ENCODE data around the gene HNRNPL. TPM values are rescaled to one million over a fixed set of nuclear protein-coding genes. Genes with fewer than 3 reads are reported as not detected.

HNRNPL gene
- polyA plus RNA-seq, 1 donor from 2014 or later: 78.9 TPM

Other genes starting within 250 kb of the HNRNPL start
- 250 TPM for gene MAP4K1, start 232.0 kb downstream of the HNRNPL start, polyA plus RNA-seq
- gene EIF3K, start 230.8 kb downstream of the HNRNPL start, polyA plus RNA-seq: 371 TPM
- gene ACTN4, start 202.3 kb downstream of the HNRNPL start, polyA plus RNA-seq: 21.8 TPM
- 31.6 TPM for gene CAPN12, start 105.5 kb downstream of the HNRNPL start, polyA plus RNA-seq
- gene LGALS7, start 76.5 kb downstream of the HNRNPL start, polyA plus RNA-seq: not detected
- not detected for gene LGALS7B, start 60.8 kb downstream of the HNRNPL start, polyA plus RNA-seq
- not detected for gene LGALS4, start 37.0 kb downstream of the HNRNPL start, polyA plus RNA-seq
- 307 TPM for gene ECH1, start 18.2 kb downstream of the HNRNPL start, polyA plus RNA-seq
- gene RINL, start 28.3 kb upstream of the HNRNPL start, polyA plus RNA-seq: 61.3 TPM
- 45.5 TPM for gene SIRT2, start 49.6 kb upstream of the HNRNPL start, polyA plus RNA-seq
- gene NFKBIB, start 50.0 kb upstream of the HNRNPL start, polyA plus RNA-seq: 18.2 TPM
- not detected for gene CCER2, start 62.2 kb upstream of the HNRNPL start, polyA plus RNA-seq
- gene SARS2, start 80.8 kb upstream of the HNRNPL start, polyA plus RNA-seq: 21.7 TPM
- gene MRPS12, start 81.0 kb upstream of the HNRNPL start, polyA plus RNA-seq: 75.4 TPM
- gene FBXO17, start 125.8 kb upstream of the HNRNPL start, polyA plus RNA-seq: not detected
- 0.38 TPM for gene FBXO27, start 182.6 kb upstream of the HNRNPL start, polyA plus RNA-seq
- not detected for gene ACP7, start 234.4 kb upstream of the HNRNPL start, polyA plus RNA-seq

All from IgD-negative memory B cell (primary cell).